ENCODE data around the gene LRRC71.

The LRRC71 gene

DNA sequence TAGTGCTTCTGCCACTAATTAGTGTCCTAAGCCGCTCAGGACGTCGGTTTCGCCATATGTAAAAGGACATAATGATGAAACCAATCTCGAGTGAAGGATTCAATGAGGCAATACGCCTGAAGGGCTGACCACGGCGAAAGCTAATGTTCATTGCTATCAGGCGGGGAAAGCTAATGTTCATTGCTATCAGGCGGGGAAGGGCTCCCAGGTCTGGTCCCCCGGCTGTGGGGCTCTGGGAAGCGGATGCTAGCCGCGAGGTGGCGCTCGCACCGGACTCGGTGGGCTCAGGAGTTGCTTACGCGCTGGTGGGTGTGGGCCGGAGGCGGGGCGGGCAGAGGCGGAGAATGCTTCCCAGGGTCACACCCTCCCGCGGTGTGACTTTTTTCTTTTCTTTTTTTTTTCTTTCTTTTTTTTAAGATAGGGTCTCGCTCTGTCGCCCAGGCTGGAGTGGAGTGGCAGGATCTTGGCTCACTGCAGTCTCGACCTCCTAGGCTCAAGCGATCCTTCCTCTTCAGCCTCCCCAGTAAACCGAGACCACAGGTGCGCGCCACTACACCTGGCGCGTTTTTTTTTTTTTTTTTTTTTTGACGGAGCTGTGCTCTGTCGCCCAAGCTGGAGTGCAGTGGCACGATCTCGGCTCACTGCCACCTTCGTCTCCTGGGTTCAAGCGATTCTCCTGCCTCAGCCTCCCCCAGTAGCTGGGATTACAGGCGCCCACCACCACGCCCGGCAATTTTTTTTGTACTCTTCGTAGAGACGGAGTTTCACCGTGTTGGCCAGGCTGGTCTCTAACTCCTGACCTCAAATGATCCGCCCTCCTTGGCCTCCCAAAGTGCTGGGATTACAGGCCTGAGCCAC, 28.0 kb upstream of the LRRC71 start:
- DNase-seq, result peak; percentile 97 to 98

DNA sequence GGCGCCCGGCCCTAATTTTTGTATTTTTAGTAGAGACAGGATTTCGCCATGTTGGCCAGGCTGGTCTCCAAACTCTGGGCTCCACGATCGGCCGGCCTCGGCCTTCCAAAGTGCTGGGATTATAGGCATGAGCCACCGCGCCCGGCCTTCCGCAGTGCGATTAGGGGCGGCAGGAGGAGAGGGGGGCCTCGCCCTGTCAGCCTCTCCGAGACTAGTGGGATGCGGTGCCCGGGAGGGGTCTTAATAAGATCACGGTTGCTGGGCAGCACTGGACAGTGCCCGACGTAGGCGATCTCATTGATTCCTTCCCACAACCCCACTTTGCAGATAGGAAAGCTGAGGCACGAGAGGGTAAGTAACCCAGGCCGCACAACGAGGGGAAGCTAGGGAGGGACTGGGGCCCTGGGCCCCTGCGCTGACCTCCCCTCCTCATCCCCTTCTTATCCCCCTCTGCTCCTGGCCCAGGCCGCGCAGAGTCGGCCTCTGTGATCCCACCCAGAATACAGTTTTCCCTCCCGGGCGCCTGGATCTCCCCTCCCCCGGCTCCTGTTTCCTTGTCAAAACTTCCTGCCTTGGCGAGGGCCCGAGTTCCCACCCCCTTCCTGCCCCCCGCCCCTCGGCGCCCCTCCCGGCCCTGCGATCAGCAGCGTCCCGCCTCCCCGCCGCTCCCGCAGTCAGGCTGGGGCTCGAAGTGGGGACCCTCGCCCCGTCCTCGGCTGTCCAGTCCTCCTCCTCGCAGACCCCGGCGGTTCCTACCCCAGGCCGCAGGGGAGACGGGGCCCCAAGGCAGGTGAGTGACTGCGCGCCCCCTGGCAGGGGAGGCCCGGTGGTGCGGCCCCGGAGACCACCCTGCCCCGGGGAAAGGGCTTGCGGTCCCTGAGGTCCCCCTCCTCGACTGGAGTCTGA, 27.1 kb upstream of the LRRC71 start, which contains the start of gene PEAR1:
Gene PEAR1, plus strand, starts transcription at position 671 of the 906 bp plus-strand sequence. CDS start 10,209 bp downstream, outside the sequence.
- no peak for DNase-seq

DNA sequence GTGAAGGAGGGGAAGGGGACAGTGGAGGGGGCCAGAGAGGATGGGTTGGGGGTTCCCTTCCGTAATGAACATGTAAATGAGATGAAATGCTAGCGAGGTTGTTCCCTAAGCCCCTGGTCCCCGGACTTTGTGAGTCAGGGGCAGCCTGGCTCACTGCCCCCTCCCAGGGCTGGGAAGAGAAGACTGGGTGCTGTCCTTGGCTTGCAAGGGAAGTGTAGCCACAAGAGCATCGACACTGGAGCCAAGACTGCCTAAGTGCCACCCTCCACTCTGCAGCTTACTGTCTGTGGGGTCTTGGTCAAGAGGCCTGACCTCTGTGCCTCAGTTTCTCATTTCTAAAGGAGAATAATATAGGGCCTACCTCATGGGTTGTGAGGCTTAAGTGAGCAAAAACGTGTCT, 26.4 kb upstream of the LRRC71 start:
- DNase-seq, result no peak

DNA sequence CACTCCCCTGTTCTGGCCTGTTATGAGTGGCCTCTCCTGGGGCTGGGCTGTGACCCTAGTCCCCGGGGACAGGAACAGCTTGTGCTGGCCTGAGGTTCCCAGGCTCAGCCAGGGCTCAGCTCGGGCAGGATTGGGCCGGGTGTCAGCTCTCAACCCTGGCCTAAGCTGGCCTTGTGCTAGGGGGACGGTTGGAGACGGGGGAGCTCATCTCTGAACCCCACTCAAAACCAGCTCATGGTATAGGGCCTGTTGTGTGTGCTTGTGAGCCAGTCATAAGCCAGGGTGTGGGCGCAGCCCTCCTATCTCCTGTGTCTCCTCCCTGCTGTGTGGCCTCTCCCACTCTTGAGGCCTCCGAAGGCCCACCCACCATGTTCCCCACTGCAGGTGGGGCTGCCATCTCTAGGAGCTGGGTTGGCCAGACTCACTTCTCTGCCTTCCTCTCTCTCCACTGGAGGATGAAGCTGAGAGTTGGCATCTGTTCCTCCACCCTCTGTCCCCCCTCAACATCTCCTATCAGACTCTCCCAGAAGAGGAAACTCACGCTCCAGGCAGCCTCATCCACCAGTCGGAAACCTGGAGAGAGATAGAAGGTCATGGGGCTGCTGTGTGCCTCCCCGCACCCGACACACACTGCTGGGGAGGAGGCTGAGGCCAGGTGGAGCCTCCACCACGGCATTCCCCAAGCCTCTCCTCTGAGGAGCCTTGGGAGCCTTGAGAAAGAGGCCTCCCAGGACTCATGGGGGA, 25.5 kb upstream of the LRRC71 start:
- DNase-seq, result no peak

DNA sequence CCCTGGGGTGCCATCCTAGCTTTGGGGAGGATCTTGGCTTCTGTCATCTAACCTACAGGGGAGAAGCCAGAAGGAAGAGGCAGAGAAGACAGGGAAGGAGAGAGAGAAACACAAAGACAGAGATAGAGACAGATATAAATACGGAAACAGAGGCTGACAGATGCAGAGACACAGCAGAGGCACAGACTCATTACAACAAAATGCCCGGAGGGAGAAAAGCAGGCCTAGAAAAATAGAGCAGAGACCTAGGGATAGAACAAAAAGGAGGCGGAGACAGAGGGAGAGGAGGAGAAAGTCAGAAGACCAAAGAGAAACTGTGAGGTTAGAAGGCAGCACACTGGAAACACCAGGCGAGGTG, 25.0 kb upstream of the LRRC71 start:
- DNase-seq, result no peak

DNA sequence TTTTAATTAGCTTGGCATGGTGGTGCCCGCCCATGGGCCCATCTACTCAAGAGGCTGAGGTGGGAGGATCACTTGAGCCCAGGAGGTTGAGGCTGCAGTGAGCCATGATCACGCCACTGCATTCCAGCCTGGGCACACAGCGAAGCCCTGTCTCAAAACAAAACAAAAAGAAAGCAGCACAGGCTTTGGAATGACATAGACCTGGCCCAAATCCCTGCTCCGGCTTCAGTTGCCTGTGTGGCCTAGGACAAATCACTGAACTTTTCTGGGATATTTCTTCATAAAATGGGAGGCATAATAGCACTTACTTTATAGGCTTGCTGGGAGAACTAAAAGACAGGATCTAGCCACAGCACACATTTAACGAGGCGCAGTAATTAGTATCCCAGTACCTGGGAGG, 24.5 kb upstream of the LRRC71 start:
- DNase-seq, result no peak

DNA sequence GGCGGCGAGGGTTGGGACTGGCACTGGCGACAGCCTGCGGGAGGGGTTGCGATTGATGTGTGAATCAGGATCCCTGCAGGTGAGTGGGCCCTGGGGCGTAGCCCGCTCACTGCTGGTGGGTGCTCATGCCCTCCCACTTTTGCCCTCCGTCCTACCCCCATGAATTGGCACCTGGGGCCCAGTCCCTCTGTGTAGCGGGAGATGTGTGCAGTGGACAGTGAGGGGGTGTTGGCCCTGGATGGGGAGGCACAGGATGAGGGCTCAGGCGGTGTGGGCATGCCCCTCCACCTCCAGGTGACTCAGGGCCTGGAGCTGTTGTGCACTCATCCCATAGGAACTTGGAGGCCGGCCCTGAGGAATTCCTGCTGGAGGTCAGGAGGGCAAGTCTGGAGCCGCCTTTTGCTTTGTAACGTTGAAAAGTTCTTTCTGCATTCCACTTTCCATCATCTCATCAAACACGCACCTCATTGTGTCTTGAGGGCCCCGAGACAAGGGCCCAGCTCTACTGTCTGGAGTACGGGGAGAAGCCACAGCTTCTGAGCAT, 23.9 kb upstream of the LRRC71 start:
- no peak for DNase-seq

DNA sequence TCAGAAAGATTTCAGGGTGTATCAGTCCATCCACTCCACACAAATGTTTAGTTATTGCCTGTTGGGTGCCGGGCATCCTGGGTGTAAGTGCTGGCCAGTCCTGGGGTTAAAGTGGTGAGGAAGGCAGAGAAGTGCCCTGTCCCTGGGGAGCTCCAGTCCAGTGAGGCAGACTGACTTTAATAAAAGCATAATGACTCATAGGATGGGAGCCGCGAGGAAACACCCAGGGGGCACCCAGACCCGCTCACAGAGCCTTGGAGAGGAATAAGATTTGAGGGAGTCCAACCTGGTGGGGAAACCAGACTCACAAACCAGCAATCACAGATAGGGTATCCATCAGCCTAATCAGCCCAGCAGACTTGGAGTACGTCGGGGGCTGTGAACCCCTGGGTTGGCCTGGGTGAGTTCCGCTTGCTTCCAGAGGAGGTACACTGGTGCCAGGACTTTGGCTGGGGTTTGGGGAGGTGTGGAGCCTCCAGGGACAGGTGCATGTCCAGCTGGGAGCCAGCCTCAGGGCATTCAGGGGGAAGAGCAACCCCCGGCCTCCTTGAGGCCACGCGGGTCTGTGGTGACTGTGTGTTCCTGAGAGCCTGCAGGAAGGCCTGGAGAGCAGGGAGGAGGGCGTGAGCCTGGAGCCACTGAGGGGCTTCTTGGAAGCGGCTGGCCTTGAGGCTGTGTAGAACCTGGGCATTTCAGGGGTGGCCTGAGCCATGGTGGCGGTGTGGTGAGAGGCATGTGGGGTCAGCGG, 23.2 kb upstream of the LRRC71 start:
- no peak for DNase-seq

DNA sequence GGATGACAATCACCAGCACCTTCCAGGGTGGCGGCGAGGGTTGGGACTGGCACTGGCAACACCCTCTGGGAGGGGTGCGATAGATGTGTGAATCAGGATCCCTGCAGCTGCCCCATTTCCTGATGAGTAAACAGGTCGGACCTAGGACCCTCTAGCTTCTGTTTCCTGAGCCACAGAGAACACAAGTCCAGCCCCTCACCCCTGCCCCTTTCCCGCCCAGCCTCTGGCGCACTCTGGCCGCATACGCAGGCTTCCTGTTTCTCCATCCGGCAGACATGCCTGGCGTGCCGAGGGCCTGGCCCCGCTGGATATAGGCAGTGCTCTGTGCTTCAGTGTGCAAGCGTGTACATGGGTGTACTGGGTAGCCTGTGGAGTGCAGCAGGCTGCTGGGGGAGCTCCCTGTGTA, 22.3 kb upstream of the LRRC71 start:
- DNase-seq, result no peak

DNA sequence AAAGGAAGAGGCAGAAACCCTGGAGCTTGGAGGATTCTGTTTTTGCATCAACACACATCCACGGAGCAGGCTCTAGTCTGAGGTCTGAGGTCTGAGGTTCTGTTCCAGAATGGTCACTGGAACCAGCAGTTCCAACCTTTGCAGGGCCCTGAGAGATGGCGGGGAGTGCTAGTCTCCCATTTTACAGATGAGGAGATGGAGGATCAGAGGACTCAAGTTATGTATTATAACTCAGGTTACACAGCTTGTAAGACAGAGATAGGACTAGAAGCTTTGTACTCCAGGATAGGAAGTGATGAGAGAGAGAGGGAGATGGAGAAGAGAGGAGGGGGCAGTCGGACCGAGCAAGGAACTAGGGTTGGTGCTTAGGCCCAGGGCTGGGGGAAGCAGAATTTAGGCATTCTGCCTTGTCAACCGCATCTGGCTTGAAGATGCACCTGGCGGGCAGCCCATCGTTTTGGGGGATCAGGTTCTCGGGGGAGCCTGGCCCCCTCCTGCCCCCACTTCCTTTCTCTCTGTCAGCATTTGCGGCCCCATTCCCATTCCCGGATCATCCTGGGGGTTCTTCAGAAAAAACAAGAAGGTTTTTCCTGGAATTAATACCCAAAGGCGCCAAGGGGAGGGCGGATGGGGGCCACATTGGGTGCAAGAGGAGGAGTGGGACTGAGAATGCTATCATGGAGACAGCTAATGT, 21.3 kb upstream of the LRRC71 start:
- DNase-seq, result no peak

DNA sequence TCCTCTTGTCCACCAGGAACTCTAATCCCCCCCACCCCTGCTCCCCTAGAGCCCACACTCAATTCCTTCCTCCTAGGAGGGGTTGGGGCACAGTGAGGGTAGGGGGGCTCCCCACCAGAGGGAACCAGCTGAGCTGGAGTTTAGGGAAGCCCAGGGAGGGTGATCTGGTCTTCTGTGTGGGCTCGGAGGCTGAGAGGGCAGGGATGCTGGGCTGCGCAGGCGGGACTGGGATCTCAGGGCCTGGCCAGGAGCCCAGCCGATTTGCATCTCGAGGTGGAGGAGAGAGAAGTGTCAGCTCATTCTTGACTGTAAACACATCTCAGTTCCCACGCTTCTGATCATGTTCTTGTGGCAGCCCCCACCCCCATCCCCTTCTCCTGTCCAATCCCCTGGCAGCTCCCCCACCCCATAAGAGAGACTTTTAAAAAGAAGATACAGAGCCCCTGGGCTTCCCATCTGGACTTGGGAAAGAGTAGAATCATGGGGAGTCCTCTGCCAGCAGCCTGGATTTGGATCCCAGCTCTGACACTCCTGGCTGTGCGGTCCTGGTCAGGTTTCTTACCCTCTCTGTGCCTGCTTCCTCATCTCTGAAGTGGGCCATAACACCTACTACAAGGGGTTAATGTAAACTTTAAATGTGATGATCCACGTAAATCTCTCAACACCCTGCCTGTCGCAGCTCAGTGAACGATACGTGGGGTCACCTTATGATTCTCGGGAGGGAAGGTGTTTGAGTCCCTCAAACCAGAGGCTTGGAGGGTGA, 20.3 kb upstream of the LRRC71 start:
- peak in 1 of 2 donors; percentile 55 for DNase-seq

DNA sequence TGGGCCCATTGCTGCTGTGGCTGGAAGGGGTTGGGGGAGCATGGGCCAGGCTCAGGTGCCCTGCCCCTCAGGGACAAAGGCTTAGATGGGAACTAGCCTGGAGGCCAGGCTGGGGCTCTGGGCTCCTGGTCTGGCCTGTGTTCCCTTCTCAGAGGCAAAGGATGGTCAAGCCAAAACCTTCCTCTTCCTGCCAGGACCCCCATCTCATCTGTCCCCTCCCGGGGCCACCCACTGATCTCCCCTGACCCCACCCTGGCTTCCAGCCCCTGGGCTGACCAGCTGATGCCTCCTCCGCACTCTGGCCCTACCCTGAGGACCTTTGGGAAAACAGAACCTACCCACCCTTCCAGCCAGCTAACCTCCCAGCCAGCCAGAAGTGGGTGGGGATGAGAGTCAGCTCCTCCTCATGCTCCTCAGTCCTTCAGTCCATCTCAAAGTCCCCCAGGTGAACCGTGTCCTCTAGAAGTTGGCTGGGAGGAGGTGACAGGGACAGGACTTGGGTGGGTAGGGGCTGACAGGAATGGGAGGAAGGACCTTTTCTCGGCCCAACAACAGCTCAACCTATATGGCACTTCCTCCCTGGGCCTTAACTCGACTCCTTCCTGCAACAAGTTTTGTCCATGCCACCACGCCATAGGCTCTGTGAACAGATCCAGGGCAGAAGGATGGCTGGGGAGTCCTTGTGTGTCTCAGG, 19.4 kb upstream of the LRRC71 start:
- DNase-seq, result no peak

DNA sequence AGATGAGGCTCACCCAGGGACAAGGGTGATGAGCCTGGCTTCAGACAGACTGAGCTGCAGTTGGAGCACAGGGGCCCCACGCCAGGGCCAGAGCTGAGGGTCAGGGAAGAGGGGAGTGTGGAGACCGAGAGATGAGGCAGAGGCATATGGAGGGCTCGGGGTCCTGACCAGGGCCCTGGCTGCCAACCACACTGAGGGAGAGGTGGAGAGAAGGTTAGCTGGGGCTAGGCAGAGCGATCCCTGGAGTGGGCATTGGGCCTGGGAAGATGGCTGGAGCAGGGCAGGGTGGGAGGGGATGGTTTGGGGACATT, 18.9 kb upstream of the LRRC71 start:
- no peak for DNase-seq

DNA sequence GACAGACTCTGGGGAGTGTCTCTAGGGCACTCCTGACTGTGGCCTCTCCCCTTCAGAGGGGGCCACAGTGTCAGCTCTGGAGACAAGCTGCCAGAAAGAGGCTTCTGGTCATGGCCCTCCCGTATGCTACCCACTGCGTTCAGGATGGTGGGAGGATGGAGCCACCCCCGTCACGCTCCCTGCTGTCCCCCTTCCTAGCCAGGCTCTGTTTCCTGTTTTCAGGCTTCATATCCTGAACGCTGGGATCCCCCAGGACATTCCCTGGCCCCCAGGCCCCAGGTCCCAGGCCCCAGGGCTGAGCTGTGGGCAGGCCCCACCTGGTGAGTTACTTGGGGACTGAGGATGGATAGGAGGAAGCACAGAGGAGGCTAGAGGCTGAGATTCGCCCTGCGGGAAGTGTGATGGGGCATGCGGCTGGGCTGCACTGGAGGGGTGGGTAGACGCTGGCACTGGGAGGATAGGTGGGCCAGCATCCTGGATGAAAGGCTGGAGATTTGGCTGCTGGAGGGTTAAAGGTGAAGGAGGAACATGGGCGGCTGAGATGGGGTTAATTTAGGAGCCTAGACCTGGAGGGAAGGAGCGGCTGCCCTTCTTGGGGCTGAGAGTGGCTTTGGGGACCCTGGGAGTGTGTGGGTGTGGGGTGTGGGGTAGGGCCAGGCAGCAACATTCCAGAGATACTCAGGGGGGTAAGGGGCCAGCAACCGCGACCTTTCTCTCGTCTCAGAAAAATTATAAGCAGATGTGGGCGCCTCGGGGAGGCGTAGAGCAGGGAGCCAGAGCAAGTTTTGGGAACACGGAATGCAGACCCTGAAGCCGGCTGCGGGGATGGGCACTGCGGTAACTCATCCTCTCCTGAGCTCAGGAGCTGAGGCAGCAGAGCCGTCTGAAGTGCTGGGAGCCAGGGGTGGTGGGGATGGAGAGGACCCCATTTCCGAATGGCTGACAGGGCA, 18.2 kb upstream of the LRRC71 start:
- DNase-seq, result no peak

DNA sequence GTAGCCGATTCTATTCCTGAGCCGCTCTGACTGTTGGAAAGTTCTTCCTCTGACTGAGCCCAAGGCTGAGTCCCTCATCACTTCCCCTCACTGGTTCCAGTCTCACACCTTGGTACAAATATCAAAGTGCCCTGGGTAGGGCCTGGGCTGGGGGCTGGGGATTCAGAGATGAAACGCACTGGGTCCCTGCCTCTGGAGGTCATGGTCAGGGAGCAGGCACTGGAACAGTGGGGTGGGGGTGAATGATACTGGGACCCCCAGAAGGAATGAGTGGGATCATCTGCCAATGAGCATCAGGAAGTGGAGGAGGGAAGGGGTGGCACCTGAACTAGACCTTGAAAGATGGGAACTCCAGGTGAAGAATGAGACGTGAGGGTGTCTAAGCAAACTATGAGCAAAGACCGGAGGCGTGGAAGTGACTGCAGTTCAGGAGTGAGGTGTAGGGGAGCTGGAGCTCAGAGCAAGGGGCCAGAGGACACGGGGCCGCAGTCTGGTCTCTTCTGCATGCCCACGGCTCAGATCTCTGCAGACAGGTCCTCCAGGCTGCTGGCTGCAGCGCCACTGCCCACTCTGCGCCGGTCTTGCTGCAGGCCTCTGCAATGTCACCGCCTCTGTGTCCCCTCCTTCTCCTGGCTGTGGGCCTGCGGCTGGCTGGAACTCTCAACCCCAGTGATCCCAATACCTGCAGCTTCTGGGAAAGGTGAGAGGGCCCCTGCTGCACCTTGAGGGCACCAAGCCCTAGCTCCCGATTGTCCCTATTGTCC, 16.9 kb upstream of the LRRC71 start:
- DNase-seq, result no peak

DNA sequence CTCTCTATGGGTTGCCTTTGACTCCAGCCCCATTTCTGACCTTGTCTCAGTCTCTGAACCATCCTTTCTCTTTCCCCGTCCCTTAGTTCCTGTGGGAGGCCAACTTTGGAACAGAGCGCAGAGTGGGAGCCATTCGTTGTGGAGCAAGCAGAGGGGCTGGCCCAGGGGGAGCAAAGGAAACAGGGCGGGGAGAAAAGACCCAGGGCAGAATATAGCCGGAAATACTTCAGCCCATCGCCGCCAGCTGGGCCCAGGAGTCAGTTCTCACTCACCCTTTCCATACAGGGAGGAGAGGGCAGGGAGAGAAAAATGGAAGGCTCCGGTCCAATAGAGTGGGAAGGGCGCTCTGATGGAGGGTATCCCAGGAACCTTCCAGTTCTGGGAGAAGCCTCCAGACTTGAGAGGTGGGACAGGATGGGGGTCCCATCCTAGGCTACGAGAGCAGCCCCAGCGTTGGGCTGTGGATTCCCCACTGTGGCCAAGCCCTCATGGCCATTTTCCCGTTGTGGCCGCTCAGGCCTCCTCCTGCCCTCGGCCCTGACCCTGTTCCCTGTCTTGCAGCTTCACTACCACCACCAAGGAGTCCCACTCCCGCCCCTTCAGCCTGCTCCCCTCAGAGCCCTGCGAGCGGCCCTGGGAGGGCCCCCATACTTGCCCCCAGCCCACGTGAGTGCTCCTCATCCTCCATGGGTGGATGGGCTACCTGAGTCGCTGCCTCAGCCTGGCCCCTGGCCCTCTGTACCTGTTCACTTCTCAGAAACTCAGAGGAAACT, 16.1 kb upstream of the LRRC71 start:
- no peak for DNase-seq

DNA sequence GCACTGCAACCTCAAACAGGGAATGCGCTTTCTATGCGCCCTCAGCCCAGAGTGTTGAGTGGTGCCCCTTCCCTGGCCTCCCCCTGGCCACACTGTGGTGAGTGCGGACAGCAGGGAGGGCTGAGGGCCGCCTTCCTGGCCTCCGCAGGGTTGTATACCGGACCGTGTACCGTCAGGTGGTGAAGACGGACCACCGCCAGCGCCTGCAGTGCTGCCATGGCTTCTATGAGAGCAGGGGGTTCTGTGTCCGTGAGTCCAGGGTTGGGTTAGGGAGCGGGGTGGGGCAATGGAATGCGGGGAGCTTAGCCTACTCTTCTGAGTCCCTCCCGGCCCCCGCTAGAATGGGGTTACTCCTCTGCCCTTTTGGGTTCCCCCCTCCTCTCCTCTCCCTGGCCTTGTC, 15.3 kb upstream of the LRRC71 start:
- no peak for DNase-seq
